ENCODE data around the gene ARHGAP44.
"Not testable (repeated sequence)": the region's sequence is repeated elsewhere in the genome, so short reads cannot be mapped to it uniquely, and the experiment has no call there.

The ARHGAP44 gene

GRCh38 chr17:12973496-12974004 is 184.3 kb downstream of the ARHGAP44 start:
- no peaks in the 10 kb centered on the region for H3K9me3 Mint-ChIP-seq
- H3K4me1 Mint-ChIP-seq, result no peaks in the 10 kb centered on the region
- H3K27me3 Mint-ChIP-seq, result peaks cover 8% of the 10 kb centered on the region
- no peaks in the 10 kb centered on the region for H3K36me3 Mint-ChIP-seq
- no peak overlapping the region for H3K27ac Mint-ChIP-seq
- H3K4me3 Mint-ChIP-seq, result no peak overlapping the region
- DNase-seq (ENCODE audit: low spot score in 2 of 2) (no peak), ATAC-seq (ENCODE audit: low read depth) (no peak)

- Mint-ChIP-seq H3K4me1 (no peaks in the 10 kb centered on the region), H3K27me3 (peaks cover 8% of the 10 kb centered on the region), H3K27ac (no peak overlapping the region), H3K4me3 (no peak overlapping the region), H3K36me3 (no peaks in the 10 kb centered on the region), H3K9me3 (no peaks in the 10 kb centered on the region)
- DNase-seq (ENCODE audit: low spot score in 2 of 2) (no peak), ATAC-seq (ENCODE audit: low read depth) (no peak)
Observed at GRCh38 chr17:12974005-12974531, 184.8 kb downstream of the ARHGAP44 start.

GRCh38 chr17:12977008-12977751 is 187.9 kb downstream of the ARHGAP44 start:
- DNase-seq (ENCODE audit: low spot score in 2 of 2), result no peak
- Mint-ChIP-seq H3K36me3 (no peaks in the 10 kb centered on the region), H3K4me1 (peaks cover under 1% of the 10 kb centered on the region), H3K27ac (no peak overlapping the region), H3K9me3 (no peaks in the 10 kb centered on the region), H3K4me3 (no peak overlapping the region), H3K27me3 (peaks cover 4% of the 10 kb centered on the region)
- no peak for ATAC-seq (ENCODE audit: low read depth)

GRCh38 chr17:12978787-12979186 is 189.5 kb downstream of the ARHGAP44 start:
- H3K36me3 Mint-ChIP-seq; H3K27me3 Mint-ChIP-seq; H3K4me3 Mint-ChIP-seq; ATAC-seq (ENCODE audit: low read depth); DNase-seq (ENCODE audit: low spot score in 2 of 2); H3K27ac Mint-ChIP-seq; H3K4me1 Mint-ChIP-seq; H3K9me3 Mint-ChIP-seq: not testable (repeated sequence)

- Mint-ChIP-seq H3K36me3 (no peaks in the 10 kb centered on the region), H3K4me3 (no peak overlapping the region), H3K9me3 (no peaks in the 10 kb centered on the region), H3K27me3 (peaks cover 4% of the 10 kb centered on the region), H3K27ac (no peak overlapping the region), H3K4me1 (peaks cover 4% of the 10 kb centered on the region)
- no peak for DNase-seq (ENCODE audit: low spot score in 2 of 2)
- no peak for ATAC-seq (ENCODE audit: low read depth)
Observed at GRCh38 chr17:12979246-12979645, 189.9 kb downstream of the ARHGAP44 start.

DNA sequence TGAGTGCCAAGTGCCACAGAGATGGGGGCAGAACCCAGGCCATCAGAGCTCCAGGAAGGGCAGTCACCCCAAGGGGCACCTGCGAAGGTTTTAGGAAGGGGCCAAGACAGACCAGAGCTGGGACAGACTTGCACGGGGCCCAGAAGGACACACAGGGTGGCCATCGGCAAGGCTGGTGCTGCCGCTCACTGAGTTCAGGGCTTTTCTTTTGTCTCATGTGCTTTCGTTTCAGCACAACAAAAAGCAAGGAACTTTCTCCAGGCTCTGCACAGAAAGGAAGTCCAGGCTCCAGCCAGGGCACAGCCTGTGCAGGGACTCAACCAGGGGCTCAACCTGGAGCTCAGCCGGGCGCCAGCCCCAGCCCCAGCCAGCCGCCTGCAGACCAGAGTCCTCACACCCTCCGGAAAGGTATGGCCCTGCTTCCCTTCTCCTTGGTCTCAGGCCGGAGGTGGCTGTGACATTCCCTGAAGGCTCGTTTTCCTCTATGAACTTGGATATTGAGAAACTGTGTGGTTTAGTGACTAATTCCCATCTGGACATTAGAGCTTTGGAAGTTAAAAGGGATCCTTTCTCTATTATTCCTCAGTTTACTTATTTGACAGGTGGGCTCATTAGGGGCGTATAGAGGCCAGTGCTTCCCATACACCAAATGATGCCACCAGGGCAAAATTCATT is 190.7 kb downstream of the ARHGAP44 start:
- ATAC-seq (ENCODE audit: low read depth) (no peak), DNase-seq (ENCODE audit: low spot score in 2 of 2) (no peak)
- no peaks in the 10 kb centered on the region for H3K36me3 Mint-ChIP-seq
- no peaks in the 10 kb centered on the region for H3K9me3 Mint-ChIP-seq
- no peak overlapping the region for H3K27ac Mint-ChIP-seq
- H3K4me3 Mint-ChIP-seq, result no peak overlapping the region
- H3K27me3 Mint-ChIP-seq, result peaks cover 2% of the 10 kb centered on the region
- peaks cover 4% of the 10 kb centered on the region for H3K4me1 Mint-ChIP-seq

DNA sequence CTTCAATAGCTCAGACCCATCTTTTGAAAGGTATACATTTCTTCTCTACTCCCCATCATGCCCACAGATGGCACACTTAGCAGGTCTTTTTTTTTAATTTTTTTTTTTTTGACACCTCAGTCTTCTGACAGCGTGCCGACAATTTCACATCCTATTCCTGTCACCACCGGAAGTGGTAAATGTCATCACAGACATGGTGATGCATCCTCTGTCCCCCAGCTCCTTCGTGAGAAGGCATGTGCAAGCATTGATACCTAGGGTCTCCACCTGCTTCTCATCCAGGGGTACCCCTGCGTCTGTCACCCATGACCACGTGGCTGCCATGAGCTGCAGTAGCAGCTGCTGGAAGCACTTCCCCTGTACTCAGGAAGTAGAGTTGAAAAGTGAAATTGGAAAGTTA is 192.9 kb downstream of the ARHGAP44 start:
- Mint-ChIP-seq H3K27ac (peak overlapping the region; percentile 61), H3K4me3 (no peak overlapping the region), H3K4me1 (peaks cover 4% of the 10 kb centered on the region), H3K27me3 (peaks cover 2% of the 10 kb centered on the region), H3K36me3 (no peaks in the 10 kb centered on the region), H3K9me3 (no peaks in the 10 kb centered on the region)
- ATAC-seq (ENCODE audit: low read depth), result peak; percentile 80
- DNase-seq (ENCODE audit: low spot score in 2 of 2), result no peak

DNA sequence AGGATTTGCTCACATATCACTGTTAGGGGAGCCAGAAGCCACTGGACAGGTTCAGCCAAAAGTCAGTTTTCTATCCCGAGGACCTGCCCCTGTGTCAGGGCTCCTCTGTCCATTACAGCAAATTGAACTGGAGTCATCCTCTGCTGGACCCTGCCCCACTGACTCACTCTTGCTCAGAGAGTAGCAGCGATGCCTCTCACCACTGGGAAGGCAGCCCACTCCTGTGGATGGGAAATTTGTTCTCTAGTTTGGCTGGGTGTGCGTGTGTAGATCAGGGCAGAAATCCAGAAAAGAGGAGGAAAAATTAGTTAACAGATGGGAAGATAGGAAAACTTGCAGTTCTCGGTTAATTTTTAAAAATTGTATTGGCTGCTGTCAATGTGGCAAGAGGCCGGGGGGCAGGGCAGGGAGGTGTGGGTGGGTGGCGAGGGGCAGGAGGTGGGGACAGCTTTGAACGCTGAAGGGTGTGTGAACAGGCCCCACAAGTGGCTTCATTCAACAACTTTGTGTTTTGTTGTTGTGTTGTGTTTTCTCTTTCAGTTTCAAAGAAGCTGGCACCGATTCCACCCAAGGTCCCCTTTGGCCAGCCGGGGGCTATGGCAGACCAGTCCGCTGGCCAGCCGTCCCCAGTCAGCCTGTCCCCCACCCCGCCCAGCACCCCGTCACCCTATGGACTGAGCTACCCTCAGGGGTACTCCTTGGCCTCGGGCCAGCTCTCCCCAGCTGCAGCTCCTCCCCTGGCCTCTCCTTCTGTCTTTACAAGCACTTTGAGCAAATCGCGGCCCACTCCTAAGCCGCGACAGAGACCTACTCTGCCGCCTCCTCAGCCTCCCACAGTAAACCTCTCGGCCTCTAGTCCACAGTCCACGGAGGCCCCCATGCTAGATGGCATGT is 194.9 kb downstream of the ARHGAP44 start:
- H3K27me3 Mint-ChIP-seq, result no peaks in the 10 kb centered on the region
- DNase-seq (ENCODE audit: low spot score in 2 of 2), result no peak
- no peaks in the 10 kb centered on the region for H3K36me3 Mint-ChIP-seq
- H3K27ac Mint-ChIP-seq, result no peak overlapping the region
- H3K4me1 Mint-ChIP-seq, result peaks cover 11% of the 10 kb centered on the region
- no peak overlapping the region for H3K4me3 Mint-ChIP-seq
- no peaks in the 10 kb centered on the region for H3K9me3 Mint-ChIP-seq
- no peak for ATAC-seq (ENCODE audit: low read depth)

GRCh38 chr17:12985431-12986293 is 196.4 kb downstream of the ARHGAP44 start:
- Mint-ChIP-seq H3K27ac (no peak overlapping the region), H3K27me3 (no peaks in the 10 kb centered on the region), H3K9me3 (no peaks in the 10 kb centered on the region), H3K4me3 (no peak overlapping the region), H3K4me1 (peaks cover 11% of the 10 kb centered on the region), H3K36me3 (no peaks in the 10 kb centered on the region)
- ATAC-seq (ENCODE audit: low read depth) (no peak), DNase-seq (ENCODE audit: low spot score in 2 of 2) (no peak)

DNA sequence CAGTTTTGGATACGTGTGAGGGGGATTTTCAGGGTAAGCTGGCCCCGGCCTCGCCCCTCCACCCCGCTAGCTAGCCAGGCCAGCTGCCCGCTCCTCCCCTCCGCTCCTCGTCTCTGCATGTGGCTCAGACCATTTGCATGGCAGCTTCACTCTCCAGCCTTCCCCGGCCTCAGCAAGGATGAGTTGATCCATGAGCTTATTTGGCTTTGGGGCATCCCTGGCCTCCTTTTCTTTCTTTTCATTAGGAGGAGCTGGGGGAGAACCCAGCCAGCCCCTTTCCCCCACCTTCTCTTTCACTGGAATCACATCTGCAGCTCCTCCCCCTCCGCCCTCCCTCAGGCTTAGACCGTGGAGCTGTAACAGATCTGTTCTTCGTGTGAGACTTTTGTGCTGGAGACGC is 197.8 kb downstream of the ARHGAP44 start:
- no peaks in the 10 kb centered on the region for H3K9me3 Mint-ChIP-seq

DNA sequence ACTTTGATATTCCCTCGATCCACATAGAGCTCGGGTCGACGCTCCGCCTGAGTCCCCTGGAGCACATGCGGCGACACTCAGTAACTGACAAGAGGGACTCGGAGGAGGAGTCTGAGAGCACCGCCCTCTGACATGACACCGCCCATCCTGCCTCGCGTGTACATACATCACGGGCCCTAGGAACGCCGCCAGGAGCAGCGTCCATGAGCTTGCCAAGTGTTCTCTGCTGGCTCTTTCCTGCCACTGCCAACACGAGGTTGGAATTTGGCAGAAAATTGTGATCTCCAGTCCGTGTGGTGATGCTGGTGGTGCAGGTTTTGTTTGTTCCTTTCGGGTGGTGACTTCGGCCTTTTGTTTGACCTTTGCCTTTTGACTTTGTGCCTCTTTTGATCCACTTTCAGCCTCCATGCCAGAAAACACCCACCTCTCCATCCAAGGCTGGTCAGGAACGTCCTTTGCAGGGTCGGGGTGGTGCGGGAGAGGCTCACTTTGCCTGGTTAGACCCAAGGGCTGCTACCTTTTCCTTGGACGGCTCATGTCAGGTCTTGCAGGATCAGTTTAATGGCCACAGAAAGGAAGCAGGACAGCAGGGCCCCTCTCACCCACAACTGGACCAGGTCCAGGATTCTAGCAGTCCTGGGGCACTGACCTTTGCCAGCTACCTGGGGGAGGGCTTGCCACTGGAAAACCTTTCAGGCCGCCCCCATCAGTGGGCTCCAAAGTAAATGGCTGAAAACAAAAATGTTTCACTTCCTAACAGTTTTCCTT is 200.9 kb downstream of the ARHGAP44 start:
- Mint-ChIP-seq H3K4me1 (peaks cover 7% of the 10 kb centered on the region), H3K27me3 (no peaks in the 10 kb centered on the region), H3K36me3 (peaks cover 22% of the 10 kb centered on the region), H3K4me3 (no peak overlapping the region), H3K27ac (peak overlapping the region; percentile 64), H3K9me3 (no peaks in the 10 kb centered on the region)
- ATAC-seq (ENCODE audit: low read depth) (no peak), DNase-seq (ENCODE audit: low spot score in 2 of 2) (no peak)

More for the DNA sequence above, 197.8 kb downstream of the ARHGAP44 start:
- ATAC-seq (ENCODE audit: low read depth) (no peak), DNase-seq (ENCODE audit: low spot score in 2 of 2) (no peak)
- no peak overlapping the region for H3K27ac Mint-ChIP-seq
- H3K27me3 Mint-ChIP-seq, result no peaks in the 10 kb centered on the region
- H3K4me3 Mint-ChIP-seq, result no peak overlapping the region
- peaks cover 8% of the 10 kb centered on the region for H3K36me3 Mint-ChIP-seq
- H3K4me1 Mint-ChIP-seq, result peaks cover 11% of the 10 kb centered on the region

- H3K36me3 Mint-ChIP-seq, result peaks cover 23% of the 10 kb centered on the region
- no peaks in the 10 kb centered on the region for H3K27me3 Mint-ChIP-seq
- peak overlapping the region; percentile 55 for H3K27ac Mint-ChIP-seq
- ATAC-seq (ENCODE audit: low read depth), result no peak
- H3K4me1 Mint-ChIP-seq, result peaks cover 7% of the 10 kb centered on the region
- H3K4me3 Mint-ChIP-seq, result no peak overlapping the region
- DNase-seq (ENCODE audit: low spot score in 2 of 2), result no peak
- no peaks in the 10 kb centered on the region for H3K9me3 Mint-ChIP-seq
Observed at GRCh38 chr17:12990926-12991325, 201.6 kb downstream of the ARHGAP44 start.

Measured in memory B cell (primary cell).